ENCODE results near the gene NFATC4. TPM values are rescaled to one million over a fixed set of nuclear protein-coding genes. Genes with fewer than 3 reads are reported as not detected.
"Not testable (repeated sequence)": the region's sequence is repeated elsewhere in the genome, so short reads cannot be mapped to it uniquely, and the experiment has no call there.

The NFATC4 gene
- total RNA-seq, 2 experiments from 2014 or later: 0.11 to 0.30 TPM

GRCh38 chr14:24339284-24340151, 28.5 kb upstream of the NFATC4 start, which contains the start of gene RIPK3:
Gene RIPK3 (minus strand): TSS chr14:24339991. CDS start chr14:24339826, 165 bp downstream.
- CTCF ChIA-PET: interaction anchor here (0.6 to 7.6 kb wide), 18 partner anchors 7 to 192 kb away, joined by 3 to 76 read pairs (median 4); partner anchors contain the start of genes CBLN3, KHNYN, RNF31 and TINF2
- no peaks in the 10 kb centered on the region for H3K9me3 Mint-ChIP-seq (ENCODE audit: low read depth)
- ATAC-seq: peak; percentile 95
- intact Hi-C loops (cut with DNase I, micrococcal nuclease): loop anchor here in 1 of 2 experiments (2.0 kb wide), 1 partner anchor 27 kb away; no protein-coding TSS in a partner anchor
- H3K27me3 Mint-ChIP-seq: peaks cover 15% of the 10 kb centered on the region
- DNase-seq: peak; percentile 82
- peak within 1 kb of the TSS; percentile 85 for H3K4me3 Mint-ChIP-seq
- H3K27ac Mint-ChIP-seq: peak within 1 kb of the TSS; percentile 81
- POLR2A ChIA-PET: interaction anchor here (1.4 to 2.0 kb wide), 2 partner anchors 92 to 95 kb away, joined by 6 to 10 read pairs; no protein-coding TSS in a partner anchor
- peaks cover 17% of the 10 kb centered on the region for H3K4me1 Mint-ChIP-seq
- peaks cover 8% of the 10 kb centered on the region for H3K36me3 Mint-ChIP-seq (ENCODE audit: low read depth)

DNA sequence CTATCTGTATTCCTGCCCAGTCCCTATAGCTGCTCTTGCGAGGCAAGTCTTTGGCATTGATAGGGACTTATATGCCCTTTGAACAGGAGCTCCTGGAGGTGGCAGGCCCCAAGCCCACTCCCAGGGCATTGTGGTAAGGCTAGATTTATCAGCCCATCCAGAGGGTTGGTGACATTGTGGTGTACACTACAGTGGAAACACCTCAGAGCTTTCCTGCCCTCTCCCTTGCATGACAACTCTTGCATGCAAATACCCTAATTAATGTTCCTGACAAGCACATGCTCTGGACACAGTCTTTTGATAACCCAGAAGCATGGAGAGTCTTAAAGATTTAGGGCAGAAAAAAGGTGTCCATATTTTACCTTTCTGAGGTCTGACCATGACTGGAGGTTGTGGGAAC, 27.4 kb upstream of the NFATC4 start:
- Mint-ChIP-seq H3K36me3 (ENCODE audit: low read depth) (peaks cover 8% of the 10 kb centered on the region), H3K27me3 (peaks cover 10% of the 10 kb centered on the region), H3K9me3 (ENCODE audit: low read depth) (no peaks in the 10 kb centered on the region), H3K4me1 (peaks cover 12% of the 10 kb centered on the region), H3K27ac (no peak overlapping the region), H3K4me3 (no peak overlapping the region)
- no peak for ATAC-seq
- DNase-seq: no peak
- ChIA-PET POLR2A (interaction anchor here (1.4 kb wide), 1 partner anchor 94 kb away, joined by 6 read pairs; no protein-coding TSS in a partner anchor), CTCF (interaction anchor here (0.6 to 7.6 kb wide), 11 partner anchors 8 to 101 kb away, joined by 3 to 76 read pairs (median 4); partner anchors contain the start of genes CBLN3, KHNYN and TINF2)
- intact Hi-C loops (cut with DNase I, micrococcal nuclease): loop anchor here in 1 of 2 experiments (2.0 kb wide), 1 partner anchor 26 kb away; no protein-coding TSS in a partner anchor

GRCh38 chr14:24342889-24343288, 25.1 kb upstream of the NFATC4 start:
- CTCF ChIA-PET: interaction anchor here (1.0 to 7.6 kb wide), 4 partner anchors 9 to 88 kb away, joined by 3 to 76 read pairs (median 10); partner anchors contain the start of genes CBLN3 and KHNYN
- Mint-ChIP-seq H3K4me1 (peaks cover 12% of the 10 kb centered on the region), H3K36me3 (ENCODE audit: low read depth) (no peaks in the 10 kb centered on the region), H3K27ac (no peak overlapping the region), H3K9me3 (ENCODE audit: low read depth) (no peaks in the 10 kb centered on the region), H3K27me3 (peaks cover 16% of the 10 kb centered on the region), H3K4me3 (no peak overlapping the region)
- intact Hi-C loops (cut with DNase I, micrococcal nuclease): no loop called here
- POLR2A ChIA-PET: no interaction called here
- ATAC-seq (no peak), DNase-seq (no peak)

DNA sequence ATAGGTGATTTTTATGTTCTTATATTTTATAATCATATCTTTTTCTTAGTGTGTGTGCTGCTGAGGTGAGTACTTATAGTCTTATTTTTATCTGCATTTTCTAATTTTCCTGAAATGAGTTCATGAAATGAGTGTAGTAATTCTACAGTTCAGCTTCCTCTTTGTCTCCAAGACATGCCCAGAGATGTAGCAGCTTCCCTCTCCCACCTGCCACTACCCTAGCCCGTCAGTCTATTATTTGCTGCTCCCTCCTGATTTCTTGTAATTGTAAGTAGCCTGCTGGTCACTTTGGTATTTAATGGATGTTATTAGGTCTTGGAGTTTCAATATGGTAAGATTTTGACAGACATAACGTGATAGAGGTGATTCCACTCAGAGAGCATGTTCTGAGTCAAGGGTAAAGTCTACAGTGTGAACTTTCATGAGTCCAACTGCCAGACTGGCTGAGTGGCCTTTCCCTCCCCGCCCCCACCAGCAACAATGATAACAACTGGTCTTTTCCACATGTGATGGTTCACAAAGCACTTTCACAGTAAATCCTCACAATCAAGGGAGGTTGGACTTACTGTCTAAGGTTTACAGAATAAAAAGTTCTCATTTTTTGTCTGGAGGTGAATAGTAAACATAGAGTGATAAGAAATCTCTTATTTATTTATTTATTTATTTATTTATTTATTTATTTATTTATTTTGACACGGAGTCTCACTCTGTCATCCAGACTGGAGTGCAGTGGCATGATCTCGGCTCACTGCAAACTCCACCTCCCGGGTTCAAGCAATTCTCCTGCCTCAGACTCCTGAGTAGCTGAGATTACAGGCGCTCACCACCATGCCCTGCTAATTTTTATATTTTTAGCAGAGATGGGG, 24.0 kb upstream of the NFATC4 start:
- intact Hi-C loops (cut with DNase I, micrococcal nuclease): no loop called here
- Mint-ChIP-seq H3K4me1 (peaks cover 7% of the 10 kb centered on the region), H3K27ac (no peak overlapping the region), H3K9me3 (ENCODE audit: low read depth) (no peaks in the 10 kb centered on the region), H3K27me3 (peaks cover 16% of the 10 kb centered on the region), H3K36me3 (ENCODE audit: low read depth) (no peaks in the 10 kb centered on the region), H3K4me3 (no peak overlapping the region)
- ATAC-seq (no peak), DNase-seq (no peak)
- ChIA-PET POLR2A (no interaction called here), CTCF (interaction anchor here (1.3 to 3.3 kb wide), 3 partner anchors 10 to 88 kb away, joined by 4 to 16 read pairs (median 5); no protein-coding TSS in a partner anchor)

DNA sequence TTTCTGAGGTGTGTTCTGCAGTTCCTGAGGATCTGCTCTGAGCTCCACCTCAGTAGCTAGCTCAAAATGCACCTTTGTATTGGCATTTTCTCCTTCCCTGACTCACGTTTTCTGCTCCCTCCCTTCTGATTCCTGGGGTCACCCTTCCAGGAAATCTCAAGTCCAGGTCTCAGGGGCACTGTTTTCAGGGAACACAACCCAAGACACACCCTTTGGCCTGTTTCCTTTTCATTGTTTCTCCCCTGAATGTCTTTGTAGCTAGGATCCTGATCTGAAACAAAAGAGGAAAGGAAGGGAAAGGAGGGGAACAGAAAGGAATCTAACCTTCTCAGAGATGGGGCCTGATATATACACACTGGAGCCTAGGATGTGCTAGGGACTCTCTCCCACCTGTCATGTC, 20.9 kb upstream of the NFATC4 start:
- intact Hi-C loops (cut with DNase I, micrococcal nuclease): no loop called here
- POLR2A ChIA-PET: no interaction called here
- Mint-ChIP-seq H3K4me3 (no peak overlapping the region), H3K36me3 (ENCODE audit: low read depth) (no peaks in the 10 kb centered on the region), H3K4me1 (no peaks in the 10 kb centered on the region), H3K9me3 (ENCODE audit: low read depth) (no peaks in the 10 kb centered on the region), H3K27me3 (peaks cover 32% of the 10 kb centered on the region), H3K27ac (no peak overlapping the region)
- no peak for ATAC-seq
- CTCF ChIA-PET: interaction anchor here (0.6 to 3.2 kb wide), 5 partner anchors 8 to 90 kb away, joined by 3 to 14 read pairs (median 5); partner anchors contain the start of gene RIPK3
- no peak for DNase-seq

GRCh38 chr14:24348186-24348585, 19.8 kb upstream of the NFATC4 start:
- intact Hi-C loops (cut with DNase I, micrococcal nuclease): no loop called here
- H3K9me3 Mint-ChIP-seq (ENCODE audit: low read depth): no peaks in the 10 kb centered on the region
- DNase-seq (no peak), ATAC-seq (no peak)
- H3K4me3 Mint-ChIP-seq: no peak overlapping the region
- ChIA-PET CTCF (interaction anchor here (0.6 to 1.6 kb wide), 4 partner anchors 9 to 51 kb away, joined by 4 to 7 read pairs (median 4); partner anchors contain the start of gene RIPK3), POLR2A (no interaction called here)
- no peaks in the 10 kb centered on the region for H3K36me3 Mint-ChIP-seq (ENCODE audit: low read depth)
- H3K4me1 Mint-ChIP-seq: no peaks in the 10 kb centered on the region
- no peak overlapping the region for H3K27ac Mint-ChIP-seq
- peaks cover 36% of the 10 kb centered on the region for H3K27me3 Mint-ChIP-seq

- ChIA-PET CTCF (interaction anchor here (0.6 to 0.8 kb wide), 2 partner anchors 11 to 22 kb away, joined by 3 read pairs; no protein-coding TSS in a partner anchor), POLR2A (no interaction called here)
Observed at GRCh38 chr14:24349742-24350141, 18.2 kb upstream of the NFATC4 start.

GRCh38 chr14:24351517-24351916, 16.5 kb upstream of the NFATC4 start:
- DNase-seq: no peak
- ChIA-PET CTCF (interaction anchor here (0.8 to 2.2 kb wide), 7 partner anchors 9 to 80 kb away, joined by 3 to 12 read pairs (median 3); partner anchors contain the start of gene KHNYN), POLR2A (interaction anchor here (0.9 kb wide), 1 partner anchor 18 kb away, joined by 4 read pairs; no protein-coding TSS in a partner anchor)
- ATAC-seq: no peak
- Mint-ChIP-seq H3K36me3 (ENCODE audit: low read depth) (no peaks in the 10 kb centered on the region), H3K27ac (no peak overlapping the region), H3K4me1 (peaks cover 4% of the 10 kb centered on the region), H3K4me3 (no peak overlapping the region), H3K9me3 (ENCODE audit: low read depth) (no peaks in the 10 kb centered on the region), H3K27me3 (peaks cover 33% of the 10 kb centered on the region)
- intact Hi-C loops (cut with DNase I, micrococcal nuclease): loop anchor here in 1 of 2 experiments (5.0 kb wide), 1 partner anchor 56 kb away; no protein-coding TSS in a partner anchor

More at GRCh38 chr14:24349742-24350141, 18.2 kb upstream of the NFATC4 start:
- intact Hi-C loops (cut with DNase I, micrococcal nuclease): loop anchor here in 1 of 2 experiments (5.0 kb wide), 1 partner anchor 58 kb away; no protein-coding TSS in a partner anchor
- Mint-ChIP-seq H3K9me3 (ENCODE audit: low read depth) (no peaks in the 10 kb centered on the region), H3K27ac (no peak overlapping the region), H3K4me1 (peaks cover 4% of the 10 kb centered on the region), H3K27me3 (peaks cover 35% of the 10 kb centered on the region), H3K4me3 (no peak overlapping the region), H3K36me3 (ENCODE audit: low read depth) (no peaks in the 10 kb centered on the region)
- DNase-seq (no peak), ATAC-seq (no peak)

- H3K4me1 Mint-ChIP-seq: peaks cover 4% of the 10 kb centered on the region
- no peak overlapping the region for H3K27ac Mint-ChIP-seq
- peaks cover 29% of the 10 kb centered on the region for H3K27me3 Mint-ChIP-seq
- CTCF ChIA-PET: interaction anchor here (0.7 kb wide), 1 partner anchor 12 kb away, joined by 3 read pairs; no protein-coding TSS in a partner anchor
- ATAC-seq (peak; percentile 72), DNase-seq (no peak)
- intact Hi-C loops (cut with DNase I, micrococcal nuclease): loop anchor here in 1 of 2 experiments (5.0 kb wide), 1 partner anchor 53 kb away; no protein-coding TSS in a partner anchor
- POLR2A ChIA-PET: no interaction called here
- H3K36me3 Mint-ChIP-seq (ENCODE audit: low read depth): no peaks in the 10 kb centered on the region
- H3K9me3 Mint-ChIP-seq (ENCODE audit: low read depth): no peaks in the 10 kb centered on the region
- H3K4me3 Mint-ChIP-seq: no peak overlapping the region
Observed at GRCh38 chr14:24353559-24354481, 14.2 kb upstream of the NFATC4 start.

- H3K27ac Mint-ChIP-seq; DNase-seq; H3K9me3 Mint-ChIP-seq (ENCODE audit: low read depth); H3K36me3 Mint-ChIP-seq (ENCODE audit: low read depth); H3K4me3 Mint-ChIP-seq; ATAC-seq; H3K4me1 Mint-ChIP-seq; POLR2A ChIA-PET; CTCF ChIA-PET: not testable (repeated sequence)
- peaks cover 27% of the 10 kb centered on the region for H3K27me3 Mint-ChIP-seq
- intact Hi-C loops (cut with DNase I, micrococcal nuclease): loop anchor here in 1 of 2 experiments (5.0 kb wide), 1 partner anchor 53 kb away; no protein-coding TSS in a partner anchor
Observed at GRCh38 chr14:24354482-24354825, 13.5 kb upstream of the NFATC4 start.
